Fibroblast of pulmonary artery (primary cell): ENCODE data around the gene TAB2.

Source experiments
- DNase-seq: peaks from one replicate; pipeline ENCODE4 v3.0.0-alpha.2; 2010; ENCODE audit warnings: low read depth
- H3K4me3 ChIP-seq: replicated peaks from 2 replicates; pipeline ENCODE4 v1.5.1; 2011; ENCODE audit warnings: low read depth, mild to moderate bottlenecking, control low read depth, low read length, moderate library complexity
- CTCF ChIP-seq: IDR thresholded peaks from 2 replicates; pipeline ENCODE4 v1.5.1; 2011; ENCODE audit warnings: mild to moderate bottlenecking, control low read depth, low read length, inconsistent platforms; ENCODE audit errors: missing control alignments

The TAB2 gene

DNA sequence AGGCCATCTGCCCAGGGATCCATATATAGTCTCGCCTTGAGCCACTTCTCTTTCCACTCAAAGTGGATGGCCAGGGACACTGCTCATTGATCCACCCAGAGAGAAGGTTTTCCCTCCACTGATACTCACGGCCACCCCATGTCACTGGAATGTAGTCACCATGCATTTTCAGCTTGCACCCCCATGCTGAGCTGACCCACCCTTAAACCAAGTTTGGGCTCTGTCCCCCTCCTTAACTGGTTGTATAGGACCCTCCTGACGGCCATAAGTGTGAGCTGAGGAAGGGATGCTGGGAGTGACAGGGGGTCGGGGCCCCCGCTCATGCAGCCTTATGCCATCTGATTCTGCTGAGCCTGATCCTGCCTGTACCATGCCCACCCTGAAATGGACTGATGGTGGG lies 108.2 kb downstream of the TAB2 start:
- DNase-seq = no peak
- no peak for TF ChIP-seq CTCF
- H3K4me3 ChIP-seq = no peak overlapping the region

GRCh38 chr6:149428606-149429005 lies 111.1 kb downstream of the TAB2 start:
- H3K4me3 ChIP-seq = no peak overlapping the region
- DNase-seq = no peak
- no peak for TF ChIP-seq CTCF

- no peak for TF ChIP-seq CTCF
- DNase-seq = peak; percentile 16
- H3K4me3 ChIP-seq = no peak overlapping the region
These were observed 112.2 kb downstream of the TAB2 start for GRCh38 chr6:149429427-149430360.

DNA sequence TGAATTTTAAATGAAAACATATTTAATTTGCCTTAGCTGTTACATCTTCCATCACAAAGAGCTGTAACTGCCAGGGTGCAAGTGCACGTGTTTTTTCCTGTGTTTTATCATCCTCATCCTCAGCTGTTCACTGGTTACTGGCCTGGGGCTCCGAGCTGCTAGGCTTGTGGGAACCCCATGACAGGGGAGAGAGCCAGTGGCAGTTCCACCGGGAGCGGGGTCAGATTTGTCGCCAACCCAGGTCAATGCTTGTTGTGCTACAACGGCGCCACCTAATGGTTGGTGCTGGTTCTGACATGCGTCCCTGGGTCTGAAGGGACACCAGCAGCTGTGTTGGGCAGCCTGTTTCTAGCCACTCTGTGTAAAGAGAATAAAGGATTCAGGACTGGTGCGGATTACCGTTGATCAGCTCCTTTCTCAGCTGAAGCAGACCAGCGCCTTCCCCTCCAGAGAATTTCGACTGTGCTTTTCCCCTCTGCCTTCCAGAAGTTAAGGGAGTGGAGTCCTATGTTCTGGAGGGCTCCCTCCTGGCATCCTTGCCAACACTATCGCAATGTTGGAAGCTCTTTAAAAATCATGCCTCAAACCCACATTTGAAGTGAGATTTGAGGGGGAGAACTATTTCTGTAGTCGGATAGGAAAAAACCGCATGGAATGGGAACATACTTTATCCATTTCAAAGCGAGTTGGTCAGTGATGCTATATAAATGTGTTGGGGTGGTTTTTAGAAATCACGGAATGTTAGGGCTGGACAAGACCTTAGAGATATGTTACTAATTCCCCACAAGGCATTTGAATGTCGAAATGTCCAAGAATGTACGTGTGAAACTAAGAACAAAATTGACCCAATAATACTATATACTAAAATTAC lies 114.6 kb downstream of the TAB2 start:
- no peak overlapping the region for H3K4me3 ChIP-seq
- TF ChIP-seq CTCF = peak; percentile 88
- DNase-seq = peak; percentile 84

DNA sequence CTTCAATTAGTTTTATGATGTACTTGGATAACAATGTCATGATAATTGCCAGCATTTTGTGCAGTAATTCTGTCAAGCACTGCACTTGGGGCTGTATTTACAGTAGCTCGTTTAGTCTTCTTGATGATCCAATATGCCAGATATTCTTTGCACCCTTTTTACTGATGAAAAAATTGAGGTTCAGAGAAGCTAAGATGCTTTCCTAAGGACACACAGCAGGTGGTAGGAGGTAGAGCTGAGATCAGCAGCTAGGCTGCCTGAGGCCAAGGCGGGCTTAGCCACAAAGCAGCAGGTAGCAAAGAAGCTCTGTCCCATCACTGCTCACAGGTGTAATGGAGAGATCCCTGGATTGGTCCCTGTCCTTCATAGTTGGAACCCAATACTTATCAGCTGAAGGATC lies 115.9 kb downstream of the TAB2 start:
- H3K4me3 ChIP-seq = no peak overlapping the region
- no peak for DNase-seq
- no peak for TF ChIP-seq CTCF

DNA sequence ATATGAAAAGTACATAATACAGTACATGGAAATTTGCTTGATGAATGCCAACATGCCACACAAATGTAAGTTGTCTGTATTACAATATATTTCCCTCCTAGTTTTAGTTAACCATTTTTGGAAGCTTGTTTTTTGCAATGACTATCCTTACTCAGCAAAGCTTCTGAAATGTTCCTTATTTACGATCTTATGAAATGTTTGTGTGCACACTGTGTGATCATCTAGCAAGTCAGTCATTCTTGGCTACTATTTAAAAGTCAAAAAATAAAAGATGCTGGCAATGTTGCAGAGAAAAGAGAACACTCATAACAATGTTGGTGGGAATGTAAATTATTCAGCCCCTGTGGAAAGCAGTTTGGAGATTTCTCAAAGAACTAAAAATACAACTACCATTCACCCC lies 116.4 kb downstream of the TAB2 start:
- no peak overlapping the region for H3K4me3 ChIP-seq
- TF ChIP-seq CTCF = no peak
- no peak for DNase-seq
